ENCODE measurements around the gene CFD. TPM values are rescaled to one million over a fixed set of nuclear protein-coding genes. Genes with fewer than 3 reads are reported as not detected.

Gene CFD
- total RNA-seq, 1 experiment from 2014 or later, result 8.0 TPM

DNA sequence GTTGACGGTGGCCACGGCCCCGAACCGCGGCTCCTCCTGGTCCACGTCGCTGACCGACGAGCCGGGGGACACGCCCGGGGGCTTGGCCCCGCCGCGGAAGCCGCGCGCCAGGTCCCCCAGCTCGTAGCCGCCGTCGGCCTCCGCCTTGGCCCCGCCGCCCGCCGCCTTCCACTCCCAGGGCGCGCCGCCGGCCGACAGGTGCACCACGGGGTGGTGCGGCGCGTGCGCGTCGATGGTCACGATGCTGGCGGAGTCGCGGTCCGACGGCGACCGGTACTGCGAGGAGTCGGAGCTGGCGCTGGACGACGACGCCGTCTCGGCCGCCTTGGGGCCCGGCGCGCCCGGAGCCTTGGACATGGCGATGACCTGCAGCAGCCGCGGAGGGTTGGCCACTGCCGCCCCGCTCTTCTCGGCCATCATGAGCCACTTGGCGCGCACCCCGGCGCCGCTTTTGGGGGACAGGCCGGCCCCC, 46.7 kb upstream of the CFD start:
- Histone ChIP-seq H3K9me2 (ENCODE audit: insufficient read depth) (no peaks in the 10 kb centered on the region), H3K27me3 (ENCODE audit: insufficient read depth, low read depth) (no peaks in the 10 kb centered on the region), H4K20me1 (ENCODE audit: insufficient read depth) (peaks cover 39% of the 10 kb centered on the region), H3K4me1 (replicated peaks; ENCODE audit: insufficient read depth) (no peaks in the 10 kb centered on the region), H3K4me3 (no peak overlapping the region), H3K79me2 (ENCODE audit: low read depth) (peaks cover 17% of the 10 kb centered on the region), H3F3A (ENCODE audit: insufficient read depth, low read depth) (peaks cover 38% of the 10 kb centered on the region), H2AFZ (no peak overlapping the region), H3K4me2 (no peak overlapping the region), H3K36me3 (ENCODE audit: low read depth) (peaks cover 8% of the 10 kb centered on the region; the same call in 1 of the 2 replicates), H3K27ac (no peak overlapping the region), H3K9me3 (ENCODE audit: insufficient read depth, low read depth) (no peaks in the 10 kb centered on the region)
- no TSS peak for BruUV-seq (replicated peaks)
- no peak for TF ChIP-seq EZH2 (IDR thresholded peaks at IDR 0.05; ENCODE audit: low read depth)
- TF ChIP-seq, protein P1, sequence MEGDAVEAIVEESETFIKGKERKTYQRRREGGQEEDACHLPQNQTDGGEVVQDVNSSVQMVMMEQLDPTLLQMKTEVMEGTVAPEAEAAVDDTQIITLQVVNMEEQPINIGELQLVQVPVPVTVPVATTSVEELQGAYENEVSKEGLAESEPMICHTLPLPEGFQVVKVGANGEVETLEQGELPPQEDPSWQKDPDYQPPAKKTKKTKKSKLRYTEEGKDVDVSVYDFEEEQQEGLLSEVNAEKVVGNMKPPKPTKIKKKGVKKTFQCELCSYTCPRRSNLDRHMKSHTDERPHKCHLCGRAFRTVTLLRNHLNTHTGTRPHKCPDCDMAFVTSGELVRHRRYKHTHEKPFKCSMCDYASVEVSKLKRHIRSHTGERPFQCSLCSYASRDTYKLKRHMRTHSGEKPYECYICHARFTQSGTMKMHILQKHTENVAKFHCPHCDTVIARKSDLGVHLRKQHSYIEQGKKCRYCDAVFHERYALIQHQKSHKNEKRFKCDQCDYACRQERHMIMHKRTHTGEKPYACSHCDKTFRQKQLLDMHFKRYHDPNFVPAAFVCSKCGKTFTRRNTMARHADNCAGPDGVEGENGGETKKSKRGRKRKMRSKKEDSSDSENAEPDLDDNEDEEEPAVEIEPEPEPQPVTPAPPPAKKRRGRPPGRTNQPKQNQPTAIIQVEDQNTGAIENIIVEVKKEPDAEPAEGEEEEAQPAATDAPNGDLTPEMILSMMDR (conservative IDR thresholded peaks at IDR 0.05), result no peak
- CTCF ChIA-PET, result no interaction called here
- intact Hi-C loops (cut with micrococcal nuclease; ENCODE audit: unreplicated experiment), result no loop called here
- no peak for DNase-seq
- POLR2A ChIA-PET (ENCODE audit: unreplicated experiment), result no interaction called here

DNA sequence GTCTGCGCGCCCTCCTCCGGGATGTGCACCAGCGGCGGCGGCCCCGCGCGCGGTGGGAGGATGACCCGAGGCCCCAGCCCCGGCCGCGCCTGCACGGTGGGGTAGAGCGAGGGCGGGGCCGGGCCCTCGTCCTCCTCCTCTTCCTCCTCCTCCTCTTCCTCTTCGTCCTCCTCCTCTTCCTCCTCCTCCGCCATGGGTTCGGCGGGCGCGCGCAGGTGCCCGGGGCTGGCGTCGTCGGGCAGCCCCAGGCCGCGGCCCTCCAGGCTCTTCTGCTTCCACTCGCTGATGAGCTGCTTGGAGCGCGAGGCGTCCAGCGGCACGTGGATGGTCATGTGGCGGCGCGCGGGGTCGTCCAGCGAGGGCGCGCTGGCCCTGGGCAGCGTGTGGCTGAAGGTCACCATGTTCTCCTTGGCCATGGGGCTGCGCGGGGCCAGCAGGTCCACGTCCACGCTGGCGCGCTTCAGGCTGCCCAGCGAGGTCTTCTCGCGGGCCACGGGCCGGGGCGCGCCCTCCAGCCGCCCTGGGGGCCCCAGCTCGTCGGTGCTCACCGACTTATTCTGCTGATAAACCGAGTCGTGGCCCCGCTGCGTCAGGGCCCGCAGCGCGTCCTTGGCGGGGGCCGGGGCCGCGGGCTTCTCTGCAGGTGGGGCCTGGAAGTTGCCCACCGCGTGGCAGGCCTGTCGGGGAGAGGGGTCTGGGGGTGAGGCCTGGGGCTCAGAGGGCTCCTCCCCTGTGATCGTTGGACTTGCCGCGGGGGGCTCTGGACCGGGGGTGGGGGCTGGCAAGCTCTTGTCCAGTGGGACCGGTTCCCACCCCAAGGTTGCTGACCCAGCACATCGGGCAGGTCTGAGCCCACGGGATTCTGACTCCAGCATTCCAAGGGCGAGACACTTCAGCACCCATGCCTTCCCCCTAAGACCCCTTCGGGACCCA, 46.0 kb upstream of the CFD start:
- H3K4me3 ChIP-seq, result no peak overlapping the region
- CTCF ChIA-PET, result no interaction called here
- H3K4me2 ChIP-seq, result no peak overlapping the region
- peaks cover 32% of the 10 kb centered on the region for H4K20me1 ChIP-seq (ENCODE audit: insufficient read depth)
- H3K4me1 ChIP-seq (replicated peaks; ENCODE audit: insufficient read depth), result no peaks in the 10 kb centered on the region
- no TSS peak for BruUV-seq (replicated peaks)
- peaks cover 5% of the 10 kb centered on the region; the same call in 1 of the 2 replicates for H3K36me3 ChIP-seq (ENCODE audit: low read depth)
- H3F3A ChIP-seq (ENCODE audit: insufficient read depth, low read depth), result peaks cover 31% of the 10 kb centered on the region
- POLR2A ChIA-PET (ENCODE audit: unreplicated experiment), result interaction anchor here (0.5 kb wide), 1 partner anchor 601 kb away, joined by 20 read pairs; no protein-coding TSS in a partner anchor
- H2AFZ ChIP-seq, result no peak overlapping the region
- no peak for TF ChIP-seq EZH2 (IDR thresholded peaks at IDR 0.05; ENCODE audit: low read depth)
- TF ChIP-seq, protein P1 (conservative IDR thresholded peaks at IDR 0.05), result no peak
- no peak overlapping the region for H3K27ac ChIP-seq
- H3K9me2 ChIP-seq (ENCODE audit: insufficient read depth), result no peaks in the 10 kb centered on the region
- 0 out of 2 replicates have a peak, but pooled peaks cover 11% of the 10 kb centered on the region for H3K79me2 ChIP-seq (ENCODE audit: low read depth)
- DNase-seq, result no peak
- intact Hi-C loops (cut with micrococcal nuclease; ENCODE audit: unreplicated experiment), result no loop called here
- no peaks in the 10 kb centered on the region for H3K9me3 ChIP-seq (ENCODE audit: insufficient read depth, low read depth)
- no peaks in the 10 kb centered on the region for H3K27me3 ChIP-seq (ENCODE audit: insufficient read depth, low read depth)

DNA sequence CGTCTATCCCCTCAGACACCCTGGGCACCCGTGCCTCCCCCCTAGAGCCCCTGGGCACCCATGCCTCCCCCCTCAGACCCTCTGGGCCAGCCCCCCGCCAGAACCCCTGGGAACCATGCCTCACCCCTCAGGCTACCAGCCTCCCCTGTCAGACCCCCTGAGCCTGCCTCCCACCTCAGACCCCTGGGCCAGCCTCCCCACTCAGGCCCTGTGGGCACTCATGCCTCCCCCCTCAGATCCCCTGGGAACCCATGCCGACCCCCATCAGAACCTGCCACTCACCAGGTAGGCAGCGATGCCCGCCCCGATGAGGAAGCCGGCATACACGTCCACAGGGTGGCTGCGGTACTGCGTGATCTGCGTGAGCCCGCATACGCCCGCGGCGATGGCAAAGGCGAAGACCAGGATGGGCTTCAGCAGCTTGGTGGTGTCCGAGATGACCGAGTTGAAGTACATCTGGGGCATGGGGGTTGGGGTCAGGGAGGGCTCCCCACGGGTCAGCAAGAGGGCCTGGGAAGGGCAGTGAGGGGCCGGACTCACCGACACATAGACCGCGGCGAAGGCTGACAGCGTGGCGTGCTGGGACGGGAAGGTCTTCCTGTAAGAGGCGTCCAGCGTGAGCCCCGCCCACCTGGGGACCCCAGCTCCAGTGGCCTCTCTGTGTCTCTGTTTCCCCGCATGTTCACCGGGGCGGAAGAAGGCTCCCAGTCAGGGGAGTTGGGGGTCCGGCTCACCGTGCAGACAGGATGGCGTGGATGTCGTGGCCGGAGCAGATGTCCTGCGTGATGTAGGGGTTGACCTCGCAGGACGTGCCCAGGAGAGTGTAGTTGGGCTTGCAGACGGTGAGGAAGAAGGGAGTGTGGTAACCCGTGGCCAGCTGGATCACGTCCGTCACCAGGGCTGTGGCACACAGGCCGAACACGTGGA, 45.0 kb upstream of the CFD start:
- H3K4me1 ChIP-seq (replicated peaks; ENCODE audit: insufficient read depth), result no peaks in the 10 kb centered on the region
- 0 out of 2 replicates have a peak, but pooled peaks cover 6% of the 10 kb centered on the region for H3K79me2 ChIP-seq (ENCODE audit: low read depth)
- no peaks in the 10 kb centered on the region for H3K27me3 ChIP-seq (ENCODE audit: insufficient read depth, low read depth)
- H3K4me2 ChIP-seq, result no peak overlapping the region
- no peaks in the 10 kb centered on the region for H3K9me2 ChIP-seq (ENCODE audit: insufficient read depth)
- TF ChIP-seq EZH2 (IDR thresholded peaks at IDR 0.05; ENCODE audit: low read depth), result no peak
- TF ChIP-seq, protein P1 (conservative IDR thresholded peaks at IDR 0.05), result no peak
- no peaks in the 10 kb centered on the region for H3K9me3 ChIP-seq (ENCODE audit: insufficient read depth, low read depth)
- H3F3A ChIP-seq (ENCODE audit: insufficient read depth, low read depth), result peaks cover 25% of the 10 kb centered on the region
- intact Hi-C loops (cut with micrococcal nuclease; ENCODE audit: unreplicated experiment), result no loop called here
- no peak overlapping the region for H2AFZ ChIP-seq
- no peak overlapping the region for H3K27ac ChIP-seq
- peaks cover 23% of the 10 kb centered on the region for H4K20me1 ChIP-seq (ENCODE audit: insufficient read depth)
- no peak overlapping the region for H3K4me3 ChIP-seq
- CTCF ChIA-PET, result no interaction called here
- no TSS peak for BruUV-seq (replicated peaks)
- DNase-seq, result no peak
- POLR2A ChIA-PET (ENCODE audit: unreplicated experiment), result no interaction called here
- peaks cover 5% of the 10 kb centered on the region; the same call in 1 of the 2 replicates for H3K36me3 ChIP-seq (ENCODE audit: low read depth)
